ENCODE measurements around the gene NDUFS2.
"Not testable (repeated sequence)": the region's sequence is repeated elsewhere in the genome, so short reads cannot be mapped to it uniquely, and the experiment has no call there.

Gene NDUFS2

GRCh38 chr1:161235957-161236775 lies 34.0 kb downstream of the NDUFS2 start:
- Histone ChIP-seq H3K36me3 (replicated peaks) (no peaks in the 10 kb centered on the region), H3K27me3 (ENCODE audit: low read depth) (0 out of 2 replicates have a peak, but pooled peaks cover under 1% of the 10 kb centered on the region), H3K9me3 (no peaks in the 10 kb centered on the region), H3K4me3 (no peak overlapping the region), H3K4me1 (no peaks in the 10 kb centered on the region)
- DNase-seq (ENCODE audit: low spot score in 2 of 2) = no peak
- in situ Hi-C loops (cut with MboI; ENCODE audit: low sequenced_read_pairs) = no loop called here

GRCh38 chr1:161238039-161238473 lies 35.9 kb downstream of the NDUFS2 start, which contains the start of gene NR1I3:
NR1I3 (minus strand) TSS chr1:161238203; CDS start chr1:161236565, 1,638 bp downstream.
- Histone ChIP-seq H3K4me3 (no peak within 1 kb of the TSS), H3K36me3 (replicated peaks) (no peaks in the 10 kb centered on the region), H3K27me3 (ENCODE audit: low read depth) (0 out of 2 replicates have a peak, but pooled peaks cover 2% of the 10 kb centered on the region), H3K9me3 (no peaks in the 10 kb centered on the region), H3K4me1 (no peaks in the 10 kb centered on the region)
- no peak for DNase-seq (ENCODE audit: low spot score in 2 of 2)
- in situ Hi-C loops (cut with MboI; ENCODE audit: low sequenced_read_pairs) = no loop called here

GRCh38 chr1:161241682-161242081 lies 39.5 kb downstream of the NDUFS2 start:
- Histone ChIP-seq H3K9me3 (no peaks in the 10 kb centered on the region), H3K4me3 (no peak overlapping the region), H3K4me1 (no peaks in the 10 kb centered on the region), H3K36me3 (replicated peaks) (no peaks in the 10 kb centered on the region), H3K27me3 (ENCODE audit: low read depth) (0 out of 2 replicates have a peak, but pooled peaks cover 2% of the 10 kb centered on the region)
- DNase-seq (ENCODE audit: low spot score in 2 of 2) = no peak
- in situ Hi-C loops (cut with MboI; ENCODE audit: low sequenced_read_pairs) = no loop called here

GRCh38 chr1:161242313-161242712 lies 40.1 kb downstream of the NDUFS2 start:
- Histone ChIP-seq H3K36me3 (replicated peaks) (no peaks in the 10 kb centered on the region), H3K9me3 (no peaks in the 10 kb centered on the region), H3K27me3 (ENCODE audit: low read depth) (0 out of 2 replicates have a peak, but pooled peaks cover 2% of the 10 kb centered on the region), H3K4me3 (no peak overlapping the region), H3K4me1 (no peaks in the 10 kb centered on the region)
- in situ Hi-C loops (cut with MboI; ENCODE audit: low sequenced_read_pairs) = no loop called here
- DNase-seq (ENCODE audit: low spot score in 2 of 2) = no peak

GRCh38 chr1:161244888-161245287 lies 42.7 kb downstream of the NDUFS2 start:
- H3K27me3 ChIP-seq (ENCODE audit: low read depth) = 0 out of 2 replicates have a peak, but pooled peaks cover 2% of the 10 kb centered on the region
- no peaks in the 10 kb centered on the region for H3K36me3 ChIP-seq (replicated peaks)
- H3K4me3 ChIP-seq = no peak overlapping the region
- H3K9me3 ChIP-seq = no peaks in the 10 kb centered on the region
- in situ Hi-C loops (cut with MboI; ENCODE audit: low sequenced_read_pairs) = no loop called here
- DNase-seq (ENCODE audit: low spot score in 2 of 2) = no peak
- H3K4me1 ChIP-seq = no peaks in the 10 kb centered on the region

GRCh38 chr1:161250100-161250499 lies 47.9 kb downstream of the NDUFS2 start:
- H3K4me1 ChIP-seq; in situ Hi-C loops (cut with MboI; ENCODE audit: low sequenced_read_pairs); H3K9me3 ChIP-seq; DNase-seq (ENCODE audit: low spot score in 2 of 2); H3K4me3 ChIP-seq; H3K36me3 ChIP-seq (replicated peaks); H3K27me3 ChIP-seq (ENCODE audit: low read depth): not testable (repeated sequence)

GRCh38 chr1:161250829-161251228 lies 48.7 kb downstream of the NDUFS2 start:
- H3K36me3 ChIP-seq (replicated peaks) = no peaks in the 10 kb centered on the region
- H3K27me3 ChIP-seq (ENCODE audit: low read depth) = no peaks in the 10 kb centered on the region
- no peaks in the 10 kb centered on the region for H3K4me1 ChIP-seq
- DNase-seq (ENCODE audit: low spot score in 2 of 2) = no peak
- no peak overlapping the region for H3K4me3 ChIP-seq
- in situ Hi-C loops (cut with MboI; ENCODE audit: low sequenced_read_pairs) = no loop called here
- no peaks in the 10 kb centered on the region for H3K9me3 ChIP-seq

- Histone ChIP-seq H3K4me1 (no peaks in the 10 kb centered on the region), H3K36me3 (replicated peaks) (no peaks in the 10 kb centered on the region), H3K4me3 (no peak overlapping the region), H3K27me3 (ENCODE audit: low read depth) (no peaks in the 10 kb centered on the region), H3K9me3 (no peaks in the 10 kb centered on the region)
- no peak for DNase-seq (ENCODE audit: low spot score in 2 of 2)
- in situ Hi-C loops (cut with MboI; ENCODE audit: low sequenced_read_pairs) = no loop called here
Measured at GRCh38 chr1:161251579-161251978, 49.4 kb downstream of the NDUFS2 start.

GRCh38 chr1:161255302-161255701 lies 53.1 kb downstream of the NDUFS2 start:
- H3K9me3 ChIP-seq; H3K4me1 ChIP-seq; H3K36me3 ChIP-seq (replicated peaks); in situ Hi-C loops (cut with MboI; ENCODE audit: low sequenced_read_pairs); DNase-seq (ENCODE audit: low spot score in 2 of 2); H3K4me3 ChIP-seq: not testable (repeated sequence)
- H3K27me3 ChIP-seq (ENCODE audit: low read depth) = peaks cover 18% of the 10 kb centered on the region

GRCh38 chr1:161255955-161256520 lies 53.9 kb downstream of the NDUFS2 start:
- H3K36me3 ChIP-seq (replicated peaks); H3K9me3 ChIP-seq; in situ Hi-C loops (cut with MboI; ENCODE audit: low sequenced_read_pairs); DNase-seq (ENCODE audit: low spot score in 2 of 2); H3K4me1 ChIP-seq; H3K4me3 ChIP-seq: not testable (repeated sequence)
- peaks cover 26% of the 10 kb centered on the region for H3K27me3 ChIP-seq (ENCODE audit: low read depth)

- H3K9me3 ChIP-seq; H3K4me3 ChIP-seq; DNase-seq (ENCODE audit: low spot score in 2 of 2); in situ Hi-C loops (cut with MboI; ENCODE audit: low sequenced_read_pairs); H3K36me3 ChIP-seq (replicated peaks); H3K4me1 ChIP-seq: not testable (repeated sequence)
- peaks cover 28% of the 10 kb centered on the region for H3K27me3 ChIP-seq (ENCODE audit: low read depth)
Measured at GRCh38 chr1:161257109-161257508, 54.9 kb downstream of the NDUFS2 start.

GRCh38 chr1:161258439-161259344 lies 56.5 kb downstream of the NDUFS2 start, which contains the start of gene PCP4L1:
PCP4L1 (plus strand) TSS chr1:161258745; CDS start chr1:161258975, 230 bp downstream.
- Histone ChIP-seq H3K4me3 (peak within 1 kb of the TSS; percentile 42), H3K9me3 (peaks cover 2% of the 10 kb centered on the region; the same call in 1 of the 2 replicates), H3K27me3 (ENCODE audit: low read depth) (peaks cover 28% of the 10 kb centered on the region), H3K4me1 (peaks cover 6% of the 10 kb centered on the region; the same call in 1 of the 2 replicates), H3K36me3 (replicated peaks) (no peaks in the 10 kb centered on the region)
- in situ Hi-C loops (cut with MboI; ENCODE audit: low sequenced_read_pairs) = no loop called here
- DNase-seq (ENCODE audit: low spot score in 2 of 2) = peak; percentile 71 to 86

GRCh38 chr1:161259345-161259702 lies 57.2 kb downstream of the NDUFS2 start:
- no peak for DNase-seq (ENCODE audit: low spot score in 2 of 2)
- Histone ChIP-seq H3K27me3 (ENCODE audit: low read depth) (peaks cover 28% of the 10 kb centered on the region), H3K4me3 (peak overlapping the region; percentile 42; the same call in 1 of the 2 replicates), H3K36me3 (replicated peaks) (no peaks in the 10 kb centered on the region), H3K4me1 (peaks cover 6% of the 10 kb centered on the region; the same call in 1 of the 2 replicates), H3K9me3 (peaks cover 2% of the 10 kb centered on the region; the same call in 1 of the 2 replicates)
- in situ Hi-C loops (cut with MboI; ENCODE audit: low sequenced_read_pairs) = no loop called here

All from HAP-1 (cell line).